ENCODE data around the gene AP5Z1. TPM values are rescaled to one million over a fixed set of nuclear protein-coding genes. Genes with fewer than 3 reads are reported as not detected.

Gene AP5Z1
- total and polyA plus RNA-seq, 2 of the 4 experiments (the other 2 are of a cell fraction), result 9.7 to 38.7 TPM

- in situ Hi-C loops (cut with MboI; ENCODE audit: low sequenced_read_pairs), result loop anchor here (25.0 kb wide), 1 partner anchor 1910 kb away; no protein-coding TSS in a partner anchor
- TF ChIP-seq ELK1 (IDR thresholded peaks at IDR 0.05; ENCODE audit: borderline replicate concordance, low read depth, low read length), result no peak
- TF ChIP-seq CEBPB (IDR thresholded peaks at IDR 0.05; ENCODE audit: low read depth, low read length), result no peak
- no peak for TF ChIP-seq USF2 (IDR thresholded peaks at IDR 0.05; ENCODE audit: low read depth, low read length)
Observed at GRCh38 chr7:4772306-4772705, 3.1 kb upstream of the AP5Z1 start.

More at GRCh38 chr7:4772306-4772705, 3.1 kb upstream of the AP5Z1 start:
- ChIA-PET CTCF (no interaction called here), POLR2A (ENCODE audit: unreplicated experiment) (no interaction called here)
- Histone ChIP-seq H3K27ac (ENCODE audit: insufficient read depth, low read length) (no peak overlapping the region), H3K79me1 (ENCODE audit: low read depth in 1 of 2, low read length in 2 of 2) (peaks cover 16 to 60% of the 10 kb centered on the region in 2 experiments), H2AK9ac (replicated peaks; ENCODE audit: low read depth, low read length, poor library complexity) (no peak overlapping the region), H4K5ac (ENCODE audit: low read depth, low read length) (no peak overlapping the region), H2BK120ac (ENCODE audit: low read depth, low read length) (no peak overlapping the region), H3K9me3 (ENCODE audit: control insufficient read depth, insufficient read depth, low read length) (no peaks in the 10 kb centered on the region), H4K91ac (ENCODE audit: insufficient read depth, low read depth, low read length) (no peak overlapping the region), H4K8ac (ENCODE audit: low read depth in 2 of 2, low read length in 2 of 2) (no peak overlapping the region), H2BK20ac (ENCODE audit: low read depth, low read length) (no peak overlapping the region), H3K4me3 (ENCODE audit: insufficient read depth, low read depth, low read length) (no peak overlapping the region), H2AFZ (replicated peaks; ENCODE audit: low read length, poor library complexity) (no peak overlapping the region), H3K18ac (ENCODE audit: low read depth, low read length) (no peak overlapping the region), H4K20me1 (ENCODE audit: insufficient read depth, low read length) (peaks cover 6% of the 10 kb centered on the region), H3K9ac (ENCODE audit: low read depth, low read length) (no peak overlapping the region), H2BK5ac (ENCODE audit: low read depth, low read length, poor library complexity, severe bottlenecking) (no peak overlapping the region), H3K9me1 (ENCODE audit: insufficient read depth, low read length) (peaks cover 10% of the 10 kb centered on the region; the same call in 1 of the 2 replicates), H3K36me3 (ENCODE audit: control insufficient read depth, insufficient read depth, low read length) (peaks cover 12% of the 10 kb centered on the region), H3K23ac (ENCODE audit: low read depth, low read length) (no peak overlapping the region), H2AK5ac (ENCODE audit: low read depth, low read length) (no peak overlapping the region), H3K4me1 (ENCODE audit: control insufficient read depth, insufficient read depth, low read length) (peaks cover 2% of the 10 kb centered on the region; the same call in 1 of the 2 replicates), H2BK15ac (ENCODE audit: low read depth, low read length) (no peak overlapping the region), H3K4me2 (ENCODE audit: low read depth, low read length) (no peak overlapping the region), H3K27me3 (ENCODE audit: control insufficient read depth, insufficient read depth, low read length) (no peaks in the 10 kb centered on the region), H3K4ac (ENCODE audit: low read depth, low read length) (no peak overlapping the region), H3K14ac (replicated peaks; ENCODE audit: low read depth, low read length) (no peak overlapping the region), H3K56ac (ENCODE audit: extremely low read depth, insufficient read depth, low read length) (no peak overlapping the region)
- dilution Hi-C loops (cut with HindIII; ENCODE audit: low sequenced_read_pairs, unreplicated experiment), result no loop called here
- DNase-seq, result no peak
- no peak for ATAC-seq (ENCODE audit: low read depth)
- no CpG with 5 or more reads among the region's 6 CpGs for WGBS, 2 experiments (ENCODE audit: extremely low coverage in 2 of 2, insufficient read length in 1 of 2)
- BruUV-seq (replicated peaks), result no TSS peak
- intact Hi-C loops (cut with micrococcal nuclease), result loop anchor here (10.0 kb wide), 1 partner anchor 158 kb away; no protein-coding TSS in a partner anchor
